NCI-H510A treated with DMSO at 0.1 percent for 48 hours (cell line): ENCODE data around the gene MFSD6L.
"Not testable (repeated sequence)": the region's sequence is repeated elsewhere in the genome, so short reads cannot be mapped to it uniquely, and the experiment has no call there.

ENCODE experiments used
- DNase-seq: peaks from one replicate; lab custom pipeline; 2025; lab: John Stamatoyannopoulos, UW

The MFSD6L gene

GRCh38 chr17:8825802-8826201 is 26.6 kb upstream of the MFSD6L start:
- DNase-seq, result no peak

- DNase-seq, result no peak
Observed at GRCh38 chr17:8823279-8823678, 24.1 kb upstream of the MFSD6L start.

DNA sequence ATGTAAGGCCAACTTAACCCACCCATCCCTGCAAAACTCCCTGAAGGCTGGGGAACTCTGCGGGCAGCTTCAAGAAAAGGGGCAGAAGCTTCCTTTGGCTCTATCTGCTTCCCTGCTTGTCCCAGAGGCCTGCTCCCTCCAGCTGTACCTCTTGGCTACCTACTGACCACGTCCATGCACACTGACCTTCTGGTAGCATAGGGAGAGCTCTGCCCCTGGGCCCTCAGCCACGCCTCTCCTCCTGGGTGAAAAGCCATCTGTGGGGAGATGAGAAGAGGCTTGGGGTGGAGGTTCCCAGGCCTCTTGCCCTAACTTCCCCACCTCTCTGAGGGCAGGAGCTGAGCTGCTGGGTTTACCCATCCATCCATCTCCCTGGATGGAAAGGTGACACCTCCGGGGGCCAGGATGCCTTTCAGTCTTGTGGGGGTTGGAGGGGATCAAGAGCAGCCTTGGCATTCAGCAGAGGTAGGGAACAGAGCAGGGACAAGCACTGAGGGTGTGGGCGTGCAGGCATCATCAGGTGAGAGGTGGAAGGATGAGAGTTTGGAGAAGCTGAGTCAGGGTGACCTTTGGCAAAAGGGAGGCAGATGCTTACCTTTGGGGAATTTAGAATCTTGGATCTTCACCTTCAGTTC is 23.4 kb upstream of the MFSD6L start:
- DNase-seq, result no peak

DNA sequence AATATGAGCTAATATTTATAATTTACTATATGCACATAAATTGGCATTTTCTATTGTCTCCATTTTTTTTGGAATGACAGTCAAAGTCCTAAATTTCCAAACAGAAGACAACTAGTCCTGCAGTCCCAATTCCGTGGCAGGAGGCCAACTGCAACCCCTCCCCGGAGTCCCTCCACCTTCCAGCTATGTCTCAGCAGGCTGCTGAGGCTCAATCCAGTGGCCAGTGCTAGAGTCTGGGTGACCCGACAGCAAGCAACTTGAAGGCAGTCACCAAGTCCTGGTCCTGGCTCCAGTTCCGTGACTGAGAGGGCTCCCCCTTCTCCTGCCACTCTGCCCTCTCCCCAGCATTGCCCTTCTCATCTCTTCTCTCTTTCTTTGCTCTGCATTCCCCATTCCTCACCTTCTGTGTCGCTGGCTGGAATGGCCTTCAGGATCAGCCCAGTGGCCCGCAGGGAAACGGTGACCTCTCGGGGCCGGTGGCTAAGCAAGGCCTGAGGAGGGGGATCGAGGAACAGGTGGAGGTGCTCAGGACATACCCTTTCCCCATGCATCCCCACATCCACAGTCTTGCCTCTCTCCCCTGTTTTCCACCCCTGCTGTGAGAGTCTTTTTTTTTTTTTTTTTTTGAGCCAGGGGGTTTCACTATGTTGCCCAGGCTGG is 22.4 kb upstream of the MFSD6L start:
- no peak for DNase-seq

GRCh38 chr17:8820311-8821010 is 21.3 kb upstream of the MFSD6L start:
- DNase-seq, result no peak

DNA sequence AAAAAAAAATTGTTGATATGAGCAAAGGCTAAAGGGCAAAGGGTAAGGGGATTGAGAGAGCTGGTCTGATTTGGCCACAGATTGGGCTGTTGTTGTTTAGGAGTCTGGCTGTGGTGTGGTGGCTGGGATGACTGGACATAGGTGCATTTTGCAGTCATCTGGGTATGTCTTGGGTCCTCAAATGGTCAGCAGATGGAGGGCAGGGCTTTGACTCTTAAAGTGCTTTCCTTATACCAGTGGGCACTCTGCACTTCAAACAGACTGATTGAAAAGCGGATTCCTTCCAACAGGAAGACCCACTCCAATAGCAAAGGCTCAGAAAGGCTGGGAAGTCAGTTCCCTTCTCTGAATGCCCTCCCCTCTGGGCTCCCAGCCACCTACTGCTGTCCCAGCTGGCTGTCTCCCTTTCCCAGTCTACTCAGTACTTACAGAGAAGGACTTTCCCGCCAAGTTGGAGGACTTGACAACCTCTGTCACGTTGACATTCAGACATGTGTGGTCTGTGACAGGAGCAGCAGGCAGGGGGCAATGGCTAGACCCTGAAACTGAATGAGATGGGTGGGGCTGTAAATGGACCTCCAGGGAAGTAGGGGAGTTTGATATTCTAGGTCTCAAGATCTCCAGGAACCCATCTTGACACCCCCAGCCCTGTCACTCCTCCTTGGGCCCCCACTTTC is 19.6 kb upstream of the MFSD6L start:
- DNase-seq, result no peak

DNA sequence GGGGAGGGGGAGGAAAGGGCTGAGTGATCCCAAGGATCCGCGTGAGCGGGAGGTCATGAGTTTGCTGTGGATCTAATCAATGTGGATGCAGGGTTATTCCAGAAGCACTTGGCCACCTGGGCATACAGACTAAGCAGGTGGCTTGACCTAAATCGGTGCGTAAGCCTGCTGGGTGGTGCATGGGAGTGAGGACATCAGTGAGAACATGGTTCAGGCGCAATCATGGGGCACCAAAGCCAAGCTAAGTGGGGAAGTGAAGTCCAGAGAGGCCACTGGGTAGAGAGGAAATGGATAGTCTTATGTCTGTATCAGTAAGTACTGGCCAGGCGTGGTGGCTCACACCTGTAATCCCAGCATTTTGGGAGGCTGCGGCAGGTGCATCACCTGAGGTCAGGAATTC is 18.9 kb upstream of the MFSD6L start:
- no peak for DNase-seq

DNA sequence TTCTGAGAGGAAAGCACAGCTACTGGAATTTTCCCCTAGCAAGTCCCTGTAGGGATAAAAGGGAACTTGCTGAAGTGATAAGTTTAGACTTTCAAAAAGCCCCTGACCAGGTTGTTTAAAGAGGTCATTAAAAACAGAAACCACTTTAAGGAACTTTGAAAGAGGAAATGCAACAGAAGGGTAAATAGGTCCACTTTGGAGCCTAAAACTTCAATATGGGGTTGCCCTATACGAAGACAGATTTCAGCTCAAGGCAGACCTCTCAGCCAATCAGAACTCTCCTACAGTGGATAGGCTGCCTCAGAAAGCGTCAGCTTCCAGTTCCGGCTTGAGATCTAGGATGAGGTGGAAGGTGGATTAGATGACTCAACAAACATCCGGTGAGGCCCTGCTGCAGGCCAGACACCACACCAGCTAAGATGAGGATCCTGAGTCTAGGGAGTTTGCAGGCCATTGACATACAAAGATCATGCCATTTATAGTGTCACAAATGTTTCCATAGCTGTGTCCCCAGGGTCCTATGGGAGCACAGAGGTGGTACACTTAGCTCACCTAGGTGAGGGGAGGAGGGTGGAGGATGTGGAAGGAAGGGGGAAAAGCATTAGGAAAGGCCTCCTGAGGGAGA is 7.9 kb upstream of the MFSD6L start:
- no peak for DNase-seq

- DNase-seq, result no peak
Observed at GRCh38 chr17:8806253-8806925, 7.2 kb upstream of the MFSD6L start.

DNA sequence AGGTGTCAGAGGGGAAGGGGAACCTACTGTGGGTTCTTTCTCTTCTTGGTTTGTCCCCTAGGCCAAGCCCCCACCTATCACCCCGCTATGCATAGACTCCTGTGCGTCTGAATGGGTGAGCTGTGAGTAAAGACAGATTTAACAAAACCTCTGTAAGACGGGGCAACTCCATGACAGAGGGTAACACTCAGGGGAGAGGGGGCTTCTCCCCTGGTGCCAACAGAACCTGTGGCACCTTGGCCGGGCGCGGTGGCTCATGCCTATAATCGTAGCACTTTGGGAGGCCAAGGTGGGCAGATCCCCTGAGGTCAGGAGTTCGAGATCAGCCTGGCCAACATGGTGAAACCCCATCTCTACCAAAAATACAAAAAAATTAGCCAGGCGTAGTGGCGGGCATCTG is 6.2 kb upstream of the MFSD6L start:
- DNase-seq, result not testable (repeated sequence)

GRCh38 chr17:8803531-8804420 is 4.6 kb upstream of the MFSD6L start:
- DNase-seq, result no peak

DNA sequence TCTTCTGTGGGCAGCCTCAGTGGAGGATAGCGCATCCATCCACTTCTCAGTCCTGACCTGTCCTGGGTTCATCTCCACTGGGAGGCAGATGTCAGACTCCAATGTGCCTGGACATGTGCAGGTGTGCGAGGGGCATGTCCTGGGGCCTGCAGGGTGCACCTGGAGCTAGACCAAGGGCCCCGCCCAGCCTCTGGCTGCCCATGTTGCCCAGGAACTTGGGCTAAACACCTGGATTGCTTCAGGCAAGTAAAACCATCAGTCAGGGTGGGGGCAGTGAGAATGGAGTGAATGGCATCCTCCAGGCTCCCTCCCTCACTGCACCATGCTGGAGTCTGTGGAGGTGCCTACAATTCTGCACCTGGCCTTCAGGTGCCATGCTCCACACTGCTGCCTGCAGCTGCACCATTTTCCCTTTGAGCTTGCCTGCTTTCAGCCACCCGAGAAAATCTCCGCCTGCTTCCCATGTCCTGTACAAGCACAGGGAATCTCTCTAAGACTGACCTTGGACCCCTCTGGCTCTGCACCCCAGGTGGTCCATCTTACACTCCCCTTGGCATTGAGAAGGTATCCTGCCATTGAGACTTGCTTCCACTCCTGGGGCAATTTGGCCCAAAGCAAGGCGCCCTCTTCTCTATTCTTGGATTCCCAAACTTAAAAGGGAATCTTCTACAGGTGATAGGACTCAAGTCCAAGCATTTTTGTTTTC is 2.1 kb upstream of the MFSD6L start:
- no peak for DNase-seq

DNA sequence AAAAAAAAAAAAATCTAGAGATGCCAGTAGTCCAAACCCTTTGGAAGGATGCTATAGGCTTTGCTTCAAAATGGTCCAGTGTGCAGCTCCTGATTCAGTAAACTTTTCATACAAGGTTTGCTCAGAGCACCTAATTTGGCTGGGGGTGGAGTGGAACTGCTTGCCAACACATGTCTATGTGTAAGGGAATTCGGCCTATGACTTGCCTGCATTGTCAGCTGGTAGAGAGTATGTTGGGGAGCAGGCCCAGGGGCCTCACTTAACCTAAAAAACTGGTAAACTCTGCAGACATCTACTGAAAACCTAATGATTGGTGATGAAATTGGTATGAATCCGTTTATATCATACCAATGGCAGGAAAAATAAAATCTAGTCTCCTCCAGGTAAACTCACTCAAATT is 1.5 kb upstream of the MFSD6L start:
- no peak for DNase-seq

- DNase-seq, result no peak
Observed at GRCh38 chr17:8799570-8800212, 526 bp upstream of the MFSD6L start.

DNA sequence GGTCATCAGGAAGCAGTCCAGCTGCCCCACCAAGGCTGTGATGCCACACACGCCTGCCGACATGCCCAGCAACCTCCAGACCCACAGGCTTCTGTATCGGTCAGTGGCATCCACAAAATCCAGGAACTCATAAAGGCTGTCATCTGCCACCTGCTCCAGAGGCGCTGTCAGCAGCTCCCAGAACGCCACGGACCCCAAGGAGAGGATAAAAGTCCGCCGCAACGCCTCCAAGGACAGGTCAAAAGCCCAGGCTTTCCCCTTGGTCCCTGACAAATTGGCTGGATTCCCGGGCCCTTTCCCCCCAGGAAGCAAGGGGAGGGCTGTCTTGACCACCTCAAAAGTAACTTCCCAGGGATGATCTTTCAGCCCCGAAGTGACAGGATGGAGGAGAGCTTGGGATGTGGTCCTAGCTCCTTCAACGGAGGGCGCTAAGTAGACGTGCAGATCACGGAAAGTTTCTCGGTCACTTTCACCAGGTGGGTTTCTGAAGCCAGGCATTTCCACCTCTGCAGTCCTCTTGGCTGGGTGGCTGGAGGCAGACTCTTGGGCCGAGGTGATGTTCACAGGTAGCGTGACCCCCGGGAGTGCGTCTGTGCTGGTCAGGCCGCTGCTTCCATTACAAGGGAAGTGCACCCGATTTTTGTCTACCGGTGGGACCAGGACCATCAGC is 854 bp downstream of the MFSD6L start:
- no peak for DNase-seq

DNA sequence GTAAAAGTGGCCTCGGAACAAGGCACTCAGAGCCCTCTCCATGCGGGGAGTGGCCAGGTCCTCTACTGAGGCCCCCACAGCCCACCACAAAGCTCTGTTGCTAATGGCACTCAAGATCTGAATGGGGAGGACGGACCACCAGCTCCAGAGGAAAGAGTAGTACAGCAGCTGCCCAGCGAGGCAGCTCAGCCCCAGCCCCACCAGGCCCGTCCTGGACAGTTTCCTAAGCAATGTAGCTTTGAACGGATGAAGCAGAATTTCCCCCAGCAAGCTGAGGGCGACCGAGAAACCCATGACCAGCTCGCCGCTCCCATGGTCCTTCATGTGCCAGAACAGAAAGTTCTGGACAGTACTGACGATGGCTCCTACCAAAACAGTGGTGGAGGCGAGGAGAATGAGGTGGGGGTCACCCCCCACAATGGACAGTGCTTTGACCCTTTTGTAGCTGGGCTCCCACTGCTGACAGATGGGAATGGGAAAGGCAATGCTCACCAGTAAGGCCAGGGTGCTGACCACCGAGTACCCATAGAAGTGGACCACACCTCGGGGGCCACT is 1.5 kb downstream of the MFSD6L start:
- DNase-seq, result no peak

DNA sequence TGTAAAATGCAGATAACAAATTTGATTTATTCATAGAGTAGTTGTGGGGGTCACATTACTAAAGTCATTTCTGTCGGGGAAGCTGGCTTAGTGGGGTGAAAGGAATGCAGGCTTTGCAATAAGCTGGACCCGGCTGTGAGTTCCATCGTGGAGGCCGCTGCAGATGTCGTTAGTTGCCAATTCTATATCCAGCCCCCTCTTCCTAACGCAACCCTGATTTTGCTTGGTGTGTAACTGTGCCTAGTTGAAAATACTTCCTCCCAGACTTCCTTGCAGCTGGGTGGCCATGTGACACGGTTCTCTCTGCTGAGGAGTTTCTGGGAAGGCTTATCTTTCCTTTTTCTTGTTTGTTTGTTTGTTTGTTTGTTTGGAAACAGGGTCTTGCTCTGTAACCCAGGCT is 4.5 kb downstream of the MFSD6L start:
- DNase-seq, result no peak

DNA sequence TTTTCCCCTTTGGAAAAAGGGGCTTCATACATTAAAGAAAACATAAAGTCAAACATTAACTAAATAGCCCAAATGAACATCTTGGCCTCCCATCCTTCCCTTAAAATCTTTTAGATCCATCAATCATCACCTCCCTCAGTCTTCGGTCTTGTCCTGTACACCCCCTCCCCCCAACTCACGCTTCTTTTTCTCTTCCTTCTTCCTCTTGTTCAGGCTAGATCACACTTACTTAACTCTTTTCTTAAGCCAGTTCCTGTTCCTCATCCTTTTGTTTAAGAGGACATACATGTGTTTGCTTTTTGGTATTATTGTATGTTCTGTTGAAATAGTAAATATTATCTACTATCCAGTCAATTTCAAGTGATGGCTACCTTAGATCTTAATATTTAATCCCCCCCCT is 5.5 kb downstream of the MFSD6L start:
- DNase-seq, result no peak

DNA sequence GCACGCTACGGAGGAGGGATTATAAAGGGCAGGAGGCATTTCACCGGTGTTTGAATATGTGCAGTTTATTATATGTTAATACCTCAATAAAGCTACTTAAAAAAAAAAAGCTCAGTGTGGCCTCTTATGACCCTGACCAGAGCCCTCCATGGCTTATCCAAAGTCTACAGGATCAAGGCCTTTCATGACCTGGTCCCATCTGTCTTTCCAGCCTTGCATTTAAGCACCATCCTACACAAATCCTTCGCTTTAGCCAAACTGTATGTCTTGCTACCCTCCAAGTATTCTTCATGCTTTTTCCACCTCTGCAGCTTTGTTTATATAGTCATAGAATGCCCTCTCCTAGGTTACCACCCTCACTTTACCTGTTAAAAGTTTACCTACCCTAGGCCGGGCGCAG is 6.5 kb downstream of the MFSD6L start:
- DNase-seq, result no peak
